Measurements from ENCODE around the gene FILIP1L.

GRCh38 chr3:99833617-99834205 lies 280.6 kb downstream of the FILIP1L start:
- TF ChIP-seq CTCF (conservative IDR thresholded peaks at IDR 0.05; ENCODE audit: low read depth, low read length) (no peak), EZH2 (IDR thresholded peaks at IDR 0.05; ENCODE audit: borderline replicate concordance, low read depth, low read length, poor library complexity, severe bottlenecking) (no peak)
